Measurements from ENCODE around the gene GTPBP1.

- TF ChIP-seq POLR2A (IDR thresholded peaks at IDR 0.05) (no peak), CTCF (IDR thresholded peaks at IDR 0.05) (no peak)
Observed at GRCh38 chr22:38759005-38759404, 53.3 kb downstream of the GTPBP1 start.

Data from uterus (tissue), 2 donors.